Measurements from ENCODE around the gene PRRG3.

PRRG3 gene

GRCh38 chrX:151746502-151746901, 51.2 kb downstream of the PRRG3 start:
- DNase-seq = no peak

DNA sequence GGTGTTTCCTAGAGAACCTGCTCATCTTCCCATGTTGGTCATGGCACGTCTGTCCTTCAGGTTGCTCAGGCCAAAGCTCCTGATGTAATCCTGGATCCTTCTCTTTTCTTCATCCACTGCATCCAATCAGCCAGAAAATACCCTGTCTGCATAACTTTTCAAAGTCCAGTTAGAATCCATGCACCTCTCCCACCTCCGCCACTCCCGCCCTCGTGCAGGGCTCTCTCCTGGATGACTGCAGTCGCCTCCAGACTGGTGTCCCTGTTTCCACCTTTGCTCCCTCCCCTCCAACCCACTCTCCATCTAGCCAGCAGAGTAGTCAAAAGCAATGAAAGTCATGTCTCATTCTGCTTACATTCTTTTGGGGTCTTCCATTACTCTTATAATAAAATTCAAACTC, 55.3 kb downstream of the PRRG3 start:
- DNase-seq = no peak

DNA sequence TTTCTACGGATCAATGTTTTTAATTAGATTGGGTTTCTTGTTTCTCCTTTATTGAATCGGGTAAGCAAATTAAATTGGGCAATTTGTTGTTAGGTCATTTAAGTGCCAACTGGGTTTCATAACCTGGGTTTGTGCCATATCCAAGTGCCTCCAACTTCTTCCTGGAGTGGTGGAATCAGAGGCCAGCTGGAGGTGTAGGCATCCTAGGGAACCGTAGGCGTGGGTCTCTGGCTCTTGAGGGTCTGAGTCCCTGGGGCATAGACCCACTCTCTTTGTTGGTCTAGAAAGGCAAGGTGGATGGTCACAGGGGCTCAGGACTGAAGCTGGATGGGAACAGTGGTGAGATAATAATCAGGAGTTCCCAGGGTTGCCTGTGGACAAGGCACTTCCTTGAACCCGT, 57.6 kb downstream of the PRRG3 start:
- no peak for DNase-seq

GRCh38 chrX:151753313-151754046, 58.2 kb downstream of the PRRG3 start:
- DNase-seq = peak in 1 of 2 experiments; percentile 32

- DNase-seq = no peak
Observed at GRCh38 chrX:151754047-151754429, 58.8 kb downstream of the PRRG3 start.

GRCh38 chrX:151754641-151755215, 59.5 kb downstream of the PRRG3 start:
- no peak for DNase-seq
